ENCODE measurements around the gene ANKH.

The ANKH gene

GRCh38 chr5:14659821-14660607, 211.6 kb downstream of the ANKH start:
- DNase-seq, result no peak

- DNase-seq, result no peak
These were observed 214.7 kb downstream of the ANKH start for GRCh38 chr5:14656898-14657297.

GRCh38 chr5:14655146-14655741, 216.3 kb downstream of the ANKH start:
- DNase-seq, result no peak

Data from NCI-H774 (cell line).